ENCODE measurements around the gene CREB5.

- TF ChIP-seq USF2 (CRISPR knock-in tag; IDR thresholded peaks at IDR 0.05) (no peak), PRDM15 (CRISPR knock-in tag; IDR thresholded peaks at IDR 0.05) (no peak), SP1 (CRISPR knock-in tag; conservative IDR thresholded peaks at IDR 0.05) (no peak), HMGA2 (CRISPR knock-in tag; IDR thresholded peaks at IDR 0.05) (no peak), HMGXB4 (CRISPR knock-in tag; IDR thresholded peaks at IDR 0.05) (no peak), SMAD4 (CRISPR knock-in tag; IDR thresholded peaks at IDR 0.05) (no peak), CREB1 (CRISPR knock-in tag; IDR thresholded peaks at IDR 0.05) (no peak), CREM (CRISPR knock-in tag; IDR thresholded peaks at IDR 0.05) (no peak)
- TF ChIP-seq, protein P1, sequence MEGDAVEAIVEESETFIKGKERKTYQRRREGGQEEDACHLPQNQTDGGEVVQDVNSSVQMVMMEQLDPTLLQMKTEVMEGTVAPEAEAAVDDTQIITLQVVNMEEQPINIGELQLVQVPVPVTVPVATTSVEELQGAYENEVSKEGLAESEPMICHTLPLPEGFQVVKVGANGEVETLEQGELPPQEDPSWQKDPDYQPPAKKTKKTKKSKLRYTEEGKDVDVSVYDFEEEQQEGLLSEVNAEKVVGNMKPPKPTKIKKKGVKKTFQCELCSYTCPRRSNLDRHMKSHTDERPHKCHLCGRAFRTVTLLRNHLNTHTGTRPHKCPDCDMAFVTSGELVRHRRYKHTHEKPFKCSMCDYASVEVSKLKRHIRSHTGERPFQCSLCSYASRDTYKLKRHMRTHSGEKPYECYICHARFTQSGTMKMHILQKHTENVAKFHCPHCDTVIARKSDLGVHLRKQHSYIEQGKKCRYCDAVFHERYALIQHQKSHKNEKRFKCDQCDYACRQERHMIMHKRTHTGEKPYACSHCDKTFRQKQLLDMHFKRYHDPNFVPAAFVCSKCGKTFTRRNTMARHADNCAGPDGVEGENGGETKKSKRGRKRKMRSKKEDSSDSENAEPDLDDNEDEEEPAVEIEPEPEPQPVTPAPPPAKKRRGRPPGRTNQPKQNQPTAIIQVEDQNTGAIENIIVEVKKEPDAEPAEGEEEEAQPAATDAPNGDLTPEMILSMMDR (IDR thresholded peaks at IDR 0.05), result no peak
- TF ChIP-seq, protein P2, sequence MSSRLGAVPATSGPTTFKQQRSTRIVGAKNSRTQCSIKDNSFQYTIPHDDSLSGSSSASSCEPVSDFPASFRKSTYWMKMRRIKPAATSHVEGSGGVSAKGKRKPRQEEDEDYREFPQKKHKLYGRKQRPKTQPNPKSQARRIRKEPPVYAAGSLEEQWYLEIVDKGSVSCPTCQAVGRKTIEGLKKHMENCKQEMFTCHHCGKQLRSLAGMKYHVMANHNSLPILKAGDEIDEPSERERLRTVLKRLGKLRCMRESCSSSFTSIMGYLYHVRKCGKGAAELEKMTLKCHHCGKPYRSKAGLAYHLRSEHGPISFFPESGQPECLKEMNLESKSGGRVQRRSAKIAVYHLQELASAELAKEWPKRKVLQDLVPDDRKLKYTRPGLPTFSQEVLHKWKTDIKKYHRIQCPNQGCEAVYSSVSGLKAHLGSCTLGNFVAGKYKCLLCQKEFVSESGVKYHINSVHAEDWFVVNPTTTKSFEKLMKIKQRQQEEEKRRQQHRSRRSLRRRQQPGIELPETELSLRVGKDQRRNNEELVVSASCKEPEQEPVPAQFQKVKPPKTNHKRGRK (CRISPR knock-in tag; IDR thresholded peaks at IDR 0.05; ENCODE audit: borderline replicate concordance), result no peak
Observed at GRCh38 chr7:28572321-28573058, 160.2 kb downstream of the CREB5 start.
